Adrenal gland (tissue), 12 donors: ENCODE measurements around the gene GLRA3. TPM values are rescaled to one million over a fixed set of nuclear protein-coding genes. Genes with fewer than 3 reads are reported as not detected.

ENCODE experiments used
- DNase-seq, 7 donors: peaks; one replicate each; pipeline ENCODE4 v3.0.0-alpha.2; 2019 to 2020
- H3K27ac ChIP-seq, 5 donors: fragments of 200-600 bp; sonication (generic) in 4 of 5; 1 replicate in 3 of 5; 2 replicates in 2 of 5; pipeline versions ENCODE4 v1.5.1 to v1.8.0; 2016 to 2020; ENCODE audit warnings: mild to moderate bottlenecking in 1 of 5
- H3K27me3 ChIP-seq: fragments of 200-600 bp; 2 replicates; pipeline ENCODE4 v1.8.0; 2021
- H3K36me3 ChIP-seq, 2 donors: fragments of 200-600 bp; replicated peaks in 1 of 2; 1 replicate in 1 of 2; 2 replicates in 1 of 2; pipeline versions ENCODE4 v1.5.1 to v1.8.0; 2018 to 2022
- H3K4me1 ChIP-seq, 2 donors: fragments of 200-600 bp; replicated peaks in 1 of 2; 1 replicate in 1 of 2; 2 replicates in 1 of 2; pipeline versions ENCODE4 v1.5.1 to v1.8.0; 2018 to 2021
- H3K4me3 ChIP-seq, 4 donors: fragments of 200-600 bp; sonication (generic) in 3 of 4; one replicate each; pipeline ENCODE4 v1.5.1; 2016 to 2018
- H3K9me3 ChIP-seq, 3 donors: fragments of 200-600 bp; sonication (generic) in 1 of 3; replicated peaks in 1 of 3; 1 replicate in 2 of 3; 2 replicates in 1 of 3; pipeline versions ENCODE4 v1.5.1 to v1.8.0; 2016 to 2021
- POLR2A ChIP-seq, 2 donors: fragments of 450-650 bp; IDR thresholded peaks; one replicate each; pipeline ENCODE4 v1.6.1; 2017; ENCODE audit warnings: antibody characterized with exemption in 2 of 2, mild to moderate bottlenecking in 2 of 2, moderate library complexity in 1 of 2
- WGBS, 4 donors: extraction: QIAGEN DNeasy Blood & Tissue Kit in 2 of 4; methylation state at CpG; one replicate each; pipeline versions ENCODE4 v1.1.5 to v1.1.7; 2013 to 2017; 5-methylcytosine and 5-hydroxymethylcytosine counted together
- intact Hi-C, 2 donors: fragments of 100-400 bp; cut with DNase I; formaldehyde crosslinking; loops; one replicate each; pipeline versions ENCODE4 v1.14.1 to v1.15.0; 2022 to 2023
- polyA plus RNA-seq, 3 donors: library from polyadenylated mRNA; stranded (reverse); fragments of 200-250 nt in 2 of 3; fragments of 350-450 nt in 1 of 3; fragmentation: Illumina TruSeq in 1 of 3; extraction: RNeasy Lipid Tissue Mini Kit (QIAGEN cat#74804) in 1 of 3; gene quantifications; one replicate each; pipeline ENCODE4 v1.2.3, GENCODE V29; 2013 to 2014
- total RNA-seq, 9 donors: library from RNA; depleted of rRNA in 4 of 9; stranded (reverse); fragments of >200 nt in 4 of 9; fragments of 120-200 nt in 1 of 9; fragmentation: NEBNext Ultra II Directional in 1 of 9; extraction: Animal tissue kit (Norgen Biotek cat#: 25700) in 1 of 9; gene quantifications; one replicate each; pipeline versions ENCODE4 v1.1.0 to v1.2.4, GENCODE V29; 2013 to 2023
- TF ChIP-seq, protein P1 (sequence below), 6 experiments: fragments of 450-650 bp in 4 of 6; fragments of 200-600 bp in 2 of 6; sonication (generic) in 1 of 6; IDR thresholded peaks; 1 replicate in 5 of 6; 2 replicates in 1 of 6; pipeline versions ENCODE4 v1.5.1 to v1.8.0; 2016 to 2021; ENCODE audit warnings: antibody characterized with exemption in 6 of 6, mild to moderate bottlenecking in 2 of 6, moderate library complexity in 1 of 6
- donor health status: healthy with polysubstance abuse.
- donor health status: Bipolar disorder and iron deficiency.
- donor health status: DM: yes; HTN: yes; CAD: no.
- donor health status: DM: no; HTN: no; CAD: no.
- donor health status: DM: no; HTN: no; CAD: no.
- donor health status: DM: yes; HTN: yes; CAD: no.

Gene GLRA3
- total and polyA plus RNA-seq, 12 donors = 0.03 to 2.2 (median 0.24) TPM; not detected in 3

GRCh38 chr4:174702979-174703478, 126.0 kb downstream of the GLRA3 start:
- TF ChIP-seq, protein P1, sequence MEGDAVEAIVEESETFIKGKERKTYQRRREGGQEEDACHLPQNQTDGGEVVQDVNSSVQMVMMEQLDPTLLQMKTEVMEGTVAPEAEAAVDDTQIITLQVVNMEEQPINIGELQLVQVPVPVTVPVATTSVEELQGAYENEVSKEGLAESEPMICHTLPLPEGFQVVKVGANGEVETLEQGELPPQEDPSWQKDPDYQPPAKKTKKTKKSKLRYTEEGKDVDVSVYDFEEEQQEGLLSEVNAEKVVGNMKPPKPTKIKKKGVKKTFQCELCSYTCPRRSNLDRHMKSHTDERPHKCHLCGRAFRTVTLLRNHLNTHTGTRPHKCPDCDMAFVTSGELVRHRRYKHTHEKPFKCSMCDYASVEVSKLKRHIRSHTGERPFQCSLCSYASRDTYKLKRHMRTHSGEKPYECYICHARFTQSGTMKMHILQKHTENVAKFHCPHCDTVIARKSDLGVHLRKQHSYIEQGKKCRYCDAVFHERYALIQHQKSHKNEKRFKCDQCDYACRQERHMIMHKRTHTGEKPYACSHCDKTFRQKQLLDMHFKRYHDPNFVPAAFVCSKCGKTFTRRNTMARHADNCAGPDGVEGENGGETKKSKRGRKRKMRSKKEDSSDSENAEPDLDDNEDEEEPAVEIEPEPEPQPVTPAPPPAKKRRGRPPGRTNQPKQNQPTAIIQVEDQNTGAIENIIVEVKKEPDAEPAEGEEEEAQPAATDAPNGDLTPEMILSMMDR (IDR thresholded peaks at IDR 0.05) = no peak
- TF ChIP-seq POLR2A (IDR thresholded peaks at IDR 0.05) = no peak
- Histone ChIP-seq H3K4me1 (no peaks in the 10 kb centered on the region), H3K9me3 (no peaks in the 10 kb centered on the region), H3K27ac (no peak overlapping the region), H3K36me3 (no peaks in the 10 kb centered on the region), H3K4me3 (no peak overlapping the region), H3K27me3 (no peaks in the 10 kb centered on the region)
- WGBS, 4 donors = 73 to 94% (median 90%) methylated on average over 1 of the region's 1 CpG
- intact Hi-C loops = no loop called here
- no peak for DNase-seq

DNA sequence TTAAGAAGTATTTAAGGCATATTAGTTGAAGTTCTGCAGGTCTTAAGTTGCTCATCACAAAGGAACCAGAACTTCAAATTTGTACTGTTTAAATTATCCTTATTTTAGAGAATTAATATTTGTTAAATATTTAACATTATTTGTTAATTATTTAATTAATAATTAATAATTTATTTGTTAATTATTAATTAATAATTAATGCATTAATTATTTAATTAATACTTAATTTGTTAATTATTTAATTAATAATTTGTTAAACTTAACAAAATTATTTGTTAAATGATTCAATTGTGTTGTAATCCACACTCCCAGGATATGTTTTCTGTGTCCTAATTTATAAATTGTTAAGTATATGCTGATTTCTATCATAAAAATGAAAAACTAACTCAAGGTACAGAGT, 129.4 kb downstream of the GLRA3 start:
- TF ChIP-seq, protein P1 (IDR thresholded peaks at IDR 0.05) = no peak
- TF ChIP-seq POLR2A (IDR thresholded peaks at IDR 0.05) = no peak
- Histone ChIP-seq H3K36me3 (no peaks in the 10 kb centered on the region), H3K27ac (no peak overlapping the region), H3K4me3 (no peak overlapping the region), H3K4me1 (no peaks in the 10 kb centered on the region), H3K27me3 (no peaks in the 10 kb centered on the region), H3K9me3 (no peaks in the 10 kb centered on the region)
- intact Hi-C loops = no loop called here
- no peak for DNase-seq

GRCh38 chr4:174697896-174698295, 131.2 kb downstream of the GLRA3 start:
- no peak overlapping the region for H3K27ac ChIP-seq
- intact Hi-C loops = no loop called here

DNA sequence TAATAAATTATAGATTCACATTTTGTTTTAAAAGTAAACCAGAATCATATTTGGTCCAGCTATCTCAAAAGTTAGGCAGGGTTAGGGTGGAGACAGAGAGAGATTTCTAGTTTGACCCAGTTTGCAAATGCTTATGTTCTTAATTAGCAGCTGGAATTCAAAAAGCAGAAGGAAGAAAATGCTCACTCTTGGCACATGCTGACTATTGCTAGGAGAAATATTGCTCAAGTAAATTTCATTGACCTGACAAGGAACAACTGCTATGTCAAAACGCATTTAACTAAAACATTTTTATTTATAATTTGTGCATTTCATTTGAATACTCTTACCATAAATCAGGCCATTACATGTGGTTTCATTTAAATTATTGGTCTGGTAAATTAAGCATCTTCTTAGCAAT, 131.8 kb downstream of the GLRA3 start:
- no peaks in the 10 kb centered on the region for H3K27me3 ChIP-seq
- 45 to 54% (median 47%) methylated on average over 1 of the region's 1 CpG for WGBS, 4 donors
- no peak overlapping the region for H3K4me3 ChIP-seq
- TF ChIP-seq POLR2A (IDR thresholded peaks at IDR 0.05) = no peak
- TF ChIP-seq, protein P1 (IDR thresholded peaks at IDR 0.05) = no peak
- H3K36me3 ChIP-seq = no peaks in the 10 kb centered on the region
- no peaks in the 10 kb centered on the region for H3K9me3 ChIP-seq
- H3K4me1 ChIP-seq = no peaks in the 10 kb centered on the region
- intact Hi-C loops = no loop called here
- no peak overlapping the region for H3K27ac ChIP-seq
- DNase-seq = no peak

More at GRCh38 chr4:174697896-174698295, 131.2 kb downstream of the GLRA3 start:
- no peak for DNase-seq
- Histone ChIP-seq H3K27me3 (no peaks in the 10 kb centered on the region), H3K9me3 (no peaks in the 10 kb centered on the region), H3K4me3 (no peak overlapping the region), H3K36me3 (no peaks in the 10 kb centered on the region), H3K4me1 (no peaks in the 10 kb centered on the region)
- WGBS, 4 donors = 52 to 65% (median 59%) methylated on average over 4 of the region's 4 CpGs
- TF ChIP-seq, protein P1 (IDR thresholded peaks at IDR 0.05) = no peak
